Endothelial cell of umbilical vein (primary cell): ENCODE measurements around the gene PSTK.

Experiments used
- EZH2 ChIP-seq: IDR thresholded peaks from 2 replicates; pipeline ENCODE4 v1.6.1; 2012; ENCODE audit warnings: borderline replicate concordance, low read depth, mild to moderate bottlenecking, moderate library complexity, low read length, inconsistent platforms; ENCODE audit not compliant: severe bottlenecking
- FOS ChIP-seq: IDR thresholded peaks from 2 replicates; pipeline ENCODE4 v1.6.1; 2011; ENCODE audit warnings: mild to moderate bottlenecking, low read length, moderate library complexity, borderline replicate concordance; ENCODE audit not compliant: insufficient read depth
- GATA2 ChIP-seq: IDR thresholded peaks from 2 replicates; pipeline ENCODE4 v1.7.0; 2011; ENCODE audit warnings: low read depth, mild to moderate bottlenecking, moderate library complexity, mixed read lengths, low read length; ENCODE audit not compliant: insufficient read length, insufficient read depth
- JUN ChIP-seq: IDR thresholded peaks from 2 replicates; pipeline ENCODE4 v1.6.1; 2011; ENCODE audit warnings: borderline replicate concordance, low read depth; ENCODE audit not compliant: insufficient read length, insufficient read depth
- MYC ChIP-seq: IDR thresholded peaks from one replicate; pipeline ENCODE4 v1.6.1; 2011; ENCODE audit warnings: mild to moderate bottlenecking, low read depth, low read length
- POLR2A ChIP-seq: IDR thresholded peaks from 2 replicates; pipeline ENCODE4 v1.6.1; 2012; ENCODE audit warnings: low read depth, mild to moderate bottlenecking, control low read depth, low read length
- POLR2AphosphoS5 ChIP-seq: IDR thresholded peaks from 2 replicates; pipeline ENCODE4 v1.6.1; 2012; ENCODE audit warnings: low read depth, mild to moderate bottlenecking, control low read depth, low read length, moderate library complexity; ENCODE audit not compliant: insufficient read depth
- TF ChIP-seq, protein P1 (sequence below), 2 donors: IDR thresholded peaks; 1 replicate in 1 of 2; 2 replicates in 1 of 2; pipeline ENCODE4 v1.5.1; 2011; ENCODE audit warnings: low read length in 2 of 2, mild to moderate bottlenecking in 2 of 2, moderate library complexity in 2 of 2, control low read depth in 1 of 2, inconsistent platforms in 1 of 2, low read depth in 1 of 2; ENCODE audit not compliant: insufficient read depth in 1 of 2; ENCODE audit errors: extremely low read depth in 1 of 2

GRCh38 chr10:122955892-122956291, 24.3 kb upstream of the PSTK start:
- TF ChIP-seq MYC, result no peak
- TF ChIP-seq, protein P1, sequence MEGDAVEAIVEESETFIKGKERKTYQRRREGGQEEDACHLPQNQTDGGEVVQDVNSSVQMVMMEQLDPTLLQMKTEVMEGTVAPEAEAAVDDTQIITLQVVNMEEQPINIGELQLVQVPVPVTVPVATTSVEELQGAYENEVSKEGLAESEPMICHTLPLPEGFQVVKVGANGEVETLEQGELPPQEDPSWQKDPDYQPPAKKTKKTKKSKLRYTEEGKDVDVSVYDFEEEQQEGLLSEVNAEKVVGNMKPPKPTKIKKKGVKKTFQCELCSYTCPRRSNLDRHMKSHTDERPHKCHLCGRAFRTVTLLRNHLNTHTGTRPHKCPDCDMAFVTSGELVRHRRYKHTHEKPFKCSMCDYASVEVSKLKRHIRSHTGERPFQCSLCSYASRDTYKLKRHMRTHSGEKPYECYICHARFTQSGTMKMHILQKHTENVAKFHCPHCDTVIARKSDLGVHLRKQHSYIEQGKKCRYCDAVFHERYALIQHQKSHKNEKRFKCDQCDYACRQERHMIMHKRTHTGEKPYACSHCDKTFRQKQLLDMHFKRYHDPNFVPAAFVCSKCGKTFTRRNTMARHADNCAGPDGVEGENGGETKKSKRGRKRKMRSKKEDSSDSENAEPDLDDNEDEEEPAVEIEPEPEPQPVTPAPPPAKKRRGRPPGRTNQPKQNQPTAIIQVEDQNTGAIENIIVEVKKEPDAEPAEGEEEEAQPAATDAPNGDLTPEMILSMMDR (IDR thresholded peaks at IDR 0.05; ENCODE audit: extremely low read depth in 1 of 2, insufficient read depth in 1 of 2, low read depth in 1 of 2, low read length in 2 of 2), result no peak
- no peak for TF ChIP-seq POLR2AphosphoS5
- TF ChIP-seq EZH2, result no peak
- no peak for TF ChIP-seq POLR2A
- TF ChIP-seq JUN, result no peak
- no peak for TF ChIP-seq GATA2
- no peak for TF ChIP-seq FOS
